K562 (cell line): ENCODE measurements around the gene SLC9A7. TPM values are rescaled to one million over a fixed set of nuclear protein-coding genes. Genes with fewer than 3 reads are reported as not detected.

Experiments
- ATAC-seq: fragments of 200-7000 bp; cut with Tn5 transposase; 3 replicates; pipeline ENCODE4 v1.9.1; 2020; ENCODE audit warnings: moderate library complexity
- BruUV-seq: library from RNA; stranded (reverse); fragments of 400-500 nt; replicated peaks from 2 replicates; lab custom pipeline; 2021; lab: Mats Ljungman, UMichigan
- CTCF ChIA-PET: fragments of 300-600 bp; formaldehyde crosslinking; extraction: SDS; loops from one replicate; lab custom pipeline; 2021; ENCODE audit warnings: low intra/inter-chr PET ratio; lab: Yijun Ruan, JAX
- POLR2A ChIA-PET: fragments of 300-600, 350-650 bp; sonication (Branson Sonifier 250); formaldehyde crosslinking; extraction: SDS; loops from one replicate; lab custom pipeline; 2021; ENCODE audit warnings: antibody characterized with exemption, inconsistent platforms; lab: Yijun Ruan, JAX
- DNase-seq, 4 experiments: peaks; one replicate each; pipeline versions ENCODE4 v3.0.0 to v3.0.0-alpha.2; 2011 to 2018; ENCODE audit warnings: low spot score in 3 of 4, mixed read lengths in 3 of 4; ENCODE audit errors: extremely low read depth in 1 of 4
- FAIRE-seq: peaks from 2 replicates; lab custom pipeline; 2011; peaks lifted over from hg19 to GRCh38; lab: Jason Lieb, UNC
- H2AFZ ChIP-seq: 2 replicates; pipeline ENCODE4 v1.6.0; 2011; ENCODE audit warnings: low read depth, low read length, control low read depth, inconsistent platforms
- H3K27ac ChIP-seq: fragments of 200-600 bp; 3 replicates; pipeline ENCODE4 v1.8.0; 2011; ENCODE audit warnings: low read depth, mild to moderate bottlenecking, control low read depth, inconsistent platforms, low read length, moderate library complexity, mixed read lengths; ENCODE audit errors: extremely low read depth
- H3K27me3 ChIP-seq, 2 experiments: fragments of 300-600 bp in 1 of 2; 2 replicates in 1 of 2; 3 replicates in 1 of 2; pipeline versions ENCODE4 v1.6.0 to v1.8.0; 2011; ENCODE audit warnings: inconsistent platforms in 2 of 2, low read length in 2 of 2, mild to moderate bottlenecking in 1 of 2, mixed read lengths in 1 of 2, moderate library complexity in 1 of 2; ENCODE audit not compliant: control insufficient read depth in 2 of 2, insufficient read depth in 2 of 2
- H3K36me3 ChIP-seq: fragments of 300-600 bp; 3 replicates; pipeline ENCODE4 v1.8.0; 2011; ENCODE audit warnings: mild to moderate bottlenecking, low read length, inconsistent platforms; ENCODE audit not compliant: control insufficient read depth, insufficient read depth
- H3K4me1 ChIP-seq, 2 experiments: fragments of 200-600 bp in 1 of 2; replicated peaks in 1 of 2; 2 replicates in 1 of 2; 3 replicates in 1 of 2; pipeline versions ENCODE4 v1.5.1 to v1.8.0; 2011; ENCODE audit warnings: inconsistent platforms in 2 of 2, low read length in 2 of 2, mild to moderate bottlenecking in 1 of 2, mixed read lengths in 1 of 2, moderate library complexity in 1 of 2; ENCODE audit not compliant: control insufficient read depth in 2 of 2, insufficient read depth in 2 of 2
- H3K4me2 ChIP-seq: 2 replicates; pipeline ENCODE4 v1.6.1; 2011; ENCODE audit warnings: low read length, control low read depth, inconsistent platforms, mixed read lengths; ENCODE audit not compliant: insufficient read depth
- H3K4me3 ChIP-seq: fragments of 200-600 bp; sonication (generic), shearing (Covaris generic); 2 replicates; pipeline ENCODE4 v1.5.1; 2016; ENCODE audit warnings: control low read depth, inconsistent platforms
- H3K79me2 ChIP-seq: fragments of 200-600 bp; 3 replicates; pipeline ENCODE4 v1.8.0; 2011; ENCODE audit warnings: low read length, inconsistent platforms; ENCODE audit not compliant: control insufficient read depth, insufficient read depth
- H3K9ac ChIP-seq, 2 experiments: 2 replicates each; pipeline versions ENCODE4 v1.6.0 to v1.6.1; 2011; ENCODE audit warnings: low read depth in 2 of 2, low read length in 2 of 2, control low read depth in 1 of 2, inconsistent platforms in 1 of 2, mild to moderate bottlenecking in 1 of 2, mixed read lengths in 1 of 2; ENCODE audit not compliant: insufficient read depth in 1 of 2
- H3K9me1 ChIP-seq: one replicate; pipeline ENCODE4 v1.6.0; 2011; ENCODE audit warnings: inconsistent platforms, mild to moderate bottlenecking, low read length, moderate library complexity; ENCODE audit not compliant: control insufficient read depth, insufficient read depth
- H3K9me3 ChIP-seq: replicated peaks from 2 replicates; pipeline ENCODE4 v1.5.1; 2011; ENCODE audit warnings: low read depth, low read length, inconsistent platforms; ENCODE audit not compliant: control insufficient read depth, insufficient read depth
- H4K20me1 ChIP-seq: replicated peaks from 2 replicates; pipeline ENCODE4 v1.6.1; 2011; ENCODE audit warnings: low read length, inconsistent platforms, mixed read lengths; ENCODE audit not compliant: control insufficient read depth, insufficient read depth
- ADNP ChIP-seq: fragments of 200-800 bp; sonication (Bioruptor generic); IDR thresholded peaks from 2 replicates; pipeline ENCODE4 v1.6.1; 2016; ENCODE audit warnings: missing genetic modification characterization, missing compliant biosample characterization
- CCAR2 ChIP-seq: fragments of 200-400 bp; formaldehyde crosslinking; IDR thresholded peaks from 2 replicates; pipeline ENCODE4 v1.6.1; 2017; ENCODE audit warnings: mild to moderate bottlenecking, low read depth, low read length
- CHCHD3 ChIP-seq: fragments of 250-450 bp; sonication (Bioruptor Pico); IDR thresholded peaks from 2 replicates; pipeline ENCODE4 v2.1.2; 2022; ENCODE audit warnings: mild to moderate bottlenecking
- ELF2 ChIP-seq: fragments of 250-450 bp; sonication (Bioruptor Pico); IDR thresholded peaks from 2 replicates; pipeline ENCODE4 v1.5.0; 2021; ENCODE audit warnings: mild to moderate bottlenecking
- HDAC6 ChIP-seq: IDR thresholded peaks from 2 replicates; pipeline ENCODE4 v1.6.1; 2012; ENCODE audit warnings: low read depth, mild to moderate bottlenecking, control low read depth, inconsistent platforms, low read length, moderate library complexity
- JUND ChIP-seq, 2 experiments: IDR thresholded peaks; 2 replicates in 1 of 2; 3 replicates in 1 of 2; pipeline ENCODE4 v1.6.1; 2011; ENCODE audit warnings: borderline replicate concordance in 2 of 2, low read depth in 2 of 2, low read length in 2 of 2, improper control_type of control experiment in 1 of 2, missing biosample characterization in 1 of 2, missing genetic modification characterization in 1 of 2, missing genetic modification reagents in 1 of 2
- ZBTB17 ChIP-seq: fragments of 450-650 bp; formaldehyde crosslinking; IDR thresholded peaks from 2 replicates; pipeline ENCODE4 v1.4.0; 2020; ENCODE audit warnings: mild to moderate bottlenecking
- ZFP30 ChIP-seq: fragments of 250-450 bp; sonication (Bioruptor Pico); IDR thresholded peaks from 2 replicates; pipeline ENCODE4 v1.8.0; 2022; ENCODE audit warnings: moderate library complexity, mild to moderate bottlenecking, inconsistent platforms, borderline replicate concordance
- ZSCAN29 ChIP-seq: fragments of 450-650 bp; IDR thresholded peaks from 2 replicates; pipeline ENCODE4 v1.6.1; 2017
- WGBS: fragments of 100-300 bp; shearing (Covaris generic); methylation state at CpG from one replicate; pipeline ENCODE4 v1.1.6; 2016; ENCODE audit warnings: low coverage, mixed read lengths; ENCODE audit not compliant: insufficient coverage; ENCODE audit errors: missing lambda C conversion rate; 5-methylcytosine and 5-hydroxymethylcytosine counted together
- in situ Hi-C: fragments of 300-500 bp; cut with MboI; formaldehyde crosslinking; loops from 4 replicates; pipeline ENCODE4 v1.15.0; 2018; ENCODE audit warnings: inconsistent platforms, mixed read lengths
- intact Hi-C: fragments of 100-400 bp; cut with micrococcal nuclease; formaldehyde crosslinking; loops from 2 replicates; pipeline ENCODE4 v1.14.2; 2022
- polyA plus RNA-seq, 8 experiments: library from polyadenylated mRNA; depleted of rRNA in 4 of 8; stranded (reverse) in 5 of 8; unstranded in 3 of 8; fragments of >200 nt; fragmentation: Nextera tagmentation in 2 of 8; fragmentation: Illumina TruSeq in 1 of 8; extraction: Ambion mirVana in 2 of 8; extraction: Trizol in 1 of 8; gene quantifications; 2 replicates each; pipeline versions ENCODE4 v1.2.1 to v1.2.3, GENCODE V29; 2011 to 2014; ENCODE audit warnings: inconsistent platforms in 1 of 8, missing spikeins in 1 of 8
- total RNA-seq, 7 experiments: library from RNA; depleted of rRNA in 6 of 7; stranded (reverse); fragments of >200 nt in 6 of 7; fragmentation: Illumina TruSeq in 2 of 7; extraction: Trizol in 2 of 7; gene quantifications; 2 replicates each; pipeline versions ENCODE4 v1.2.1 to v1.2.3, GENCODE V29; 2011 to 2021; ENCODE audit warnings: low replicate concordance in 1 of 7
- TF ChIP-seq, protein P1 (sequence below): fragments of 250-450 bp; sonication (Bioruptor Pico); IDR thresholded peaks from 2 replicates; pipeline ENCODE4 v1.9.0; 2021; ENCODE audit warnings: mild to moderate bottlenecking
- TF ChIP-seq, protein P2 (sequence below): fragments of 200-800 bp; sonication (Bioruptor generic); IDR thresholded peaks from 2 replicates; pipeline ENCODE4 v1.6.1; 2016; ENCODE audit warnings: missing genetic modification characterization, missing compliant biosample characterization

The SLC9A7 gene
- total and polyA plus RNA-seq, 9 of the 15 experiments (the other 6 are each of a cell fraction or from before 2014, with no cell fraction given), result 0.04 to 0.13 (median 0.09) TPM; not detected in 5

DNA sequence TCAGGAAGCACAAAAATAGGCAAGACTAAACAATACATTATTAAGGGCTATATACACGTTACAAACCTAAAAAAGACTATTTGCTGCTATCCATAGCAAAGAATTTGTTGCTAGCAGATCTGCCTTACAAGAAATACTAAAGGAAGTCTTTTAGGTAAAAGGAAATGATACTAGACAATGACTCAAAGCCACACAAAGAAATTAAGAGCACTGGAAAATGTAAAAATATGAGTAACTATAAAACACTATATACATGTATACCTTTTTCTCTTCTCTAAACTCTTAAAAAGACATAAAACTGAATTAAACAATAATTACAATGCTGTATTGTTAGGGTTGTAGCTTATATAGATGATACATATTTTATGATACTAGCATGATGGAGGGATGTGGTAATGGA lies 25.7 kb downstream of the SLC9A7 start:
- Histone ChIP-seq H3K4me1 (no peaks in the 10 kb centered on the region), H3K79me2 (no peaks in the 10 kb centered on the region), H2AFZ (no peak overlapping the region), H3K4me3 (no peak overlapping the region), H4K20me1 (no peaks in the 10 kb centered on the region), H3K9me3 (no peaks in the 10 kb centered on the region), H3K9me1 (no peaks in the 10 kb centered on the region), H3K27ac (no peak overlapping the region), H3K9ac (no peak overlapping the region), H3K36me3 (no peaks in the 10 kb centered on the region), H3K27me3 (no peaks in the 10 kb centered on the region), H3K4me2 (no peak overlapping the region)
- TF ChIP-seq CHCHD3 (CRISPR knock-in tag) (no peak), ADNP (tag) (no peak), ZBTB17 (CRISPR knock-in tag) (no peak), ELF2 (CRISPR knock-in tag) (no peak), ZFP30 (CRISPR knock-in tag) (no peak), JUND (IDR thresholded peaks at IDR 0.05; ENCODE audit: borderline replicate concordance, low read depth, low read length) (no peak), JUND (tag; IDR thresholded peaks at IDR 0.05; ENCODE audit: borderline replicate concordance, low read depth, low read length) (no peak), CCAR2 (no peak), HDAC6 (no peak), ZSCAN29 (no peak)
- TF ChIP-seq, protein P1, sequence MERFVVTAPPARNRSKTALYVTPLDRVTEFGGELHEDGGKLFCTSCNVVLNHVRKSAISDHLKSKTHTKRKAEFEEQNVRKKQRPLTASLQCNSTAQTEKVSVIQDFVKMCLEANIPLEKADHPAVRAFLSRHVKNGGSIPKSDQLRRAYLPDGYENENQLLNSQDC, result no peak
- TF ChIP-seq, protein P2, sequence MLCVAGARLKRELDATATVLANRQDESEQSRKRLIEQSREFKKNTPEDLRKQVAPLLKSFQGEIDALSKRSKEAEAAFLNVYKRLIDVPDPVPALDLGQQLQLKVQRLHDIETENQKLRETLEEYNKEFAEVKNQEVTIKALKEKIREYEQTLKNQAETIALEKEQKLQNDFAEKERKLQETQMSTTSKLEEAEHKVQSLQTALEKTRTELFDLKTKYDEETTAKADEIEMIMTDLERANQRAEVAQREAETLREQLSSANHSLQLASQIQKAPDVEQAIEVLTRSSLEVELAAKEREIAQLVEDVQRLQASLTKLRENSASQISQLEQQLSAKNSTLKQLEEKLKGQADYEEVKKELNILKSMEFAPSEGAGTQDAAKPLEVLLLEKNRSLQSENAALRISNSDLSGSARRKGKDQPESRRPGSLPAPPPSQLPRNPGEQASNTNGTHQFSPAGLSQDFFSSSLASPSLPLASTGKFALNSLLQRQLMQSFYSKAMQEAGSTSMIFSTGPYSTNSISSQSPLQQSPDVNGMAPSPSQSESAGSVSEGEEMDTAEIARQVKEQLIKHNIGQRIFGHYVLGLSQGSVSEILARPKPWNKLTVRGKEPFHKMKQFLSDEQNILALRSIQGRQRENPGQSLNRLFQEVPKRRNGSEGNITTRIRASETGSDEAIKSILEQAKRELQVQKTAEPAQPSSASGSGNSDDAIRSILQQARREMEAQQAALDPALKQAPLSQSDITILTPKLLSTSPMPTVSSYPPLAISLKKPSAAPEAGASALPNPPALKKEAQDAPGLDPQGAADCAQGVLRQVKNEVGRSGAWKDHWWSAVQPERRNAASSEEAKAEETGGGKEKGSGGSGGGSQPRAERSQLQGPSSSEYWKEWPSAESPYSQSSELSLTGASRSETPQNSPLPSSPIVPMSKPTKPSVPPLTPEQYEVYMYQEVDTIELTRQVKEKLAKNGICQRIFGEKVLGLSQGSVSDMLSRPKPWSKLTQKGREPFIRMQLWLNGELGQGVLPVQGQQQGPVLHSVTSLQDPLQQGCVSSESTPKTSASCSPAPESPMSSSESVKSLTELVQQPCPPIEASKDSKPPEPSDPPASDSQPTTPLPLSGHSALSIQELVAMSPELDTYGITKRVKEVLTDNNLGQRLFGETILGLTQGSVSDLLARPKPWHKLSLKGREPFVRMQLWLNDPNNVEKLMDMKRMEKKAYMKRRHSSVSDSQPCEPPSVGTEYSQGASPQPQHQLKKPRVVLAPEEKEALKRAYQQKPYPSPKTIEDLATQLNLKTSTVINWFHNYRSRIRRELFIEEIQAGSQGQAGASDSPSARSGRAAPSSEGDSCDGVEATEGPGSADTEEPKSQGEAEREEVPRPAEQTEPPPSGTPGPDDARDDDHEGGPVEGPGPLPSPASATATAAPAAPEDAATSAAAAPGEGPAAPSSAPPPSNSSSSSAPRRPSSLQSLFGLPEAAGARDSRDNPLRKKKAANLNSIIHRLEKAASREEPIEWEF (CRISPR knock-in tag), result no peak
- intact Hi-C loops, result no loop called here
- BruUV-seq, result no TSS peak
- ATAC-seq (no peak), FAIRE-seq (no peak), DNase-seq (no peak)
- ChIA-PET POLR2A (interaction anchor here (0.7 kb wide), 1 partner anchor 184 kb away, joined by 3 read pairs; no protein-coding TSS in a partner anchor), CTCF (no interaction called here)
- 0% methylated on average over 1 of the region's 1 CpG for WGBS
- in situ Hi-C loops, result no loop called here
